PFSK-1 (cell line): Measurements from ENCODE around the gene GAMT.

Source experiments
- FOXP2 ChIP-seq: optimal IDR thresholded peaks from 2 replicates; pipeline ENCODE3; 2011; ENCODE audit warnings: borderline replicate concordance, control low read depth, inconsistent platforms; ENCODE audit not compliant: insufficient read depth; ENCODE audit errors: extremely low read length, extremely low read depth
- POLR2AphosphoS5 ChIP-seq: IDR thresholded peaks from 2 replicates; pipeline ENCODE4 v1.6.1; 2012; ENCODE audit warnings: low read depth, mild to moderate bottlenecking, control low read depth, low read length, moderate library complexity
- SIN3A ChIP-seq: IDR thresholded peaks from 2 replicates; pipeline ENCODE4 v1.6.1; 2012; ENCODE audit warnings: mild to moderate bottlenecking, low read length, moderate library complexity, borderline replicate concordance; ENCODE audit not compliant: insufficient read depth
- TAF1 ChIP-seq: IDR thresholded peaks from 2 replicates; pipeline ENCODE4 v1.6.1; 2012; ENCODE audit warnings: low read length, control low read depth, borderline replicate concordance; ENCODE audit not compliant: insufficient read depth
- TF ChIP-seq, protein P1 (sequence below), 2 experiments: IDR thresholded peaks; 2 replicates each; pipeline versions ENCODE4 v1.6.1 to v1.8.0; 2011 to 2012; ENCODE audit warnings: low read depth in 2 of 2, low read length in 2 of 2, control low read depth in 1 of 2, inconsistent platforms in 1 of 2, mild to moderate bottlenecking in 1 of 2, moderate library complexity in 1 of 2; ENCODE audit not compliant: insufficient read depth in 1 of 2

DNA sequence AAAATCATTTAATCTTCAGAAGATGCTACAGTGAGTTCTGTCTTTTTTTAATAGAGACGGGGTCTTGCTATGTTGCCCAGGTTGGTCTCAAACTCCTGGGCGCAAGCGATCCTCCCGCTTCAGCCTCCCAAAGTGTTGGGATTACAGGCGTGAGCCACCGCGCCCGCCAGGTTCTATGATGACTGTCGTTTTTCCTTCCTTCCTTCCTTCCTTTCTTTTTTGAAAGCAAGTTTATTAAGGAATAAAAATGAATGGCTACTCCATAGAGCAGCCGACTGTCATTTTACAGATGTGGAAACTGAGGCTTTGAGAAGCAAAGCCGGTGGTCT lies 511 bp upstream of the GAMT start:
- TF ChIP-seq TAF1 (no peak), SIN3A (no peak), POLR2AphosphoS5 (no peak), FOXP2 (no peak)
- TF ChIP-seq, protein P1, sequence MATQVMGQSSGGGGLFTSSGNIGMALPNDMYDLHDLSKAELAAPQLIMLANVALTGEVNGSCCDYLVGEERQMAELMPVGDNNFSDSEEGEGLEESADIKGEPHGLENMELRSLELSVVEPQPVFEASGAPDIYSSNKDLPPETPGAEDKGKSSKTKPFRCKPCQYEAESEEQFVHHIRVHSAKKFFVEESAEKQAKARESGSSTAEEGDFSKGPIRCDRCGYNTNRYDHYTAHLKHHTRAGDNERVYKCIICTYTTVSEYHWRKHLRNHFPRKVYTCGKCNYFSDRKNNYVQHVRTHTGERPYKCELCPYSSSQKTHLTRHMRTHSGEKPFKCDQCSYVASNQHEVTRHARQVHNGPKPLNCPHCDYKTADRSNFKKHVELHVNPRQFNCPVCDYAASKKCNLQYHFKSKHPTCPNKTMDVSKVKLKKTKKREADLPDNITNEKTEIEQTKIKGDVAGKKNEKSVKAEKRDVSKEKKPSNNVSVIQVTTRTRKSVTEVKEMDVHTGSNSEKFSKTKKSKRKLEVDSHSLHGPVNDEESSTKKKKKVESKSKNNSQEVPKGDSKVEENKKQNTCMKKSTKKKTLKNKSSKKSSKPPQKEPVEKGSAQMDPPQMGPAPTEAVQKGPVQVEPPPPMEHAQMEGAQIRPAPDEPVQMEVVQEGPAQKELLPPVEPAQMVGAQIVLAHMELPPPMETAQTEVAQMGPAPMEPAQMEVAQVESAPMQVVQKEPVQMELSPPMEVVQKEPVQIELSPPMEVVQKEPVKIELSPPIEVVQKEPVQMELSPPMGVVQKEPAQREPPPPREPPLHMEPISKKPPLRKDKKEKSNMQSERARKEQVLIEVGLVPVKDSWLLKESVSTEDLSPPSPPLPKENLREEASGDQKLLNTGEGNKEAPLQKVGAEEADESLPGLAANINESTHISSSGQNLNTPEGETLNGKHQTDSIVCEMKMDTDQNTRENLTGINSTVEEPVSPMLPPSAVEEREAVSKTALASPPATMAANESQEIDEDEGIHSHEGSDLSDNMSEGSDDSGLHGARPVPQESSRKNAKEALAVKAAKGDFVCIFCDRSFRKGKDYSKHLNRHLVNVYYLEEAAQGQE (IDR thresholded peaks at IDR 0.05; ENCODE audit: insufficient read depth in 1 of 2, low read depth in 2 of 2, low read length in 2 of 2), result no peak
